Upper lobe of left lung (tissue), 4 donors: ENCODE results near the gene PADI4.

Experiments used
- POLR2AphosphoS5 ChIP-seq, 2 donors: sonication (generic); formaldehyde crosslinking; IDR thresholded peaks; one replicate each; pipeline ENCODE4 v1.5.1; 2017; ENCODE audit warnings: antibody characterized with exemption in 2 of 2
- TF ChIP-seq, protein P1 (sequence below), 6 experiments: fragments of 450-650 bp in 4 of 6; fragments of 200-600 bp in 2 of 6; sonication (generic) in 2 of 6; IDR thresholded peaks; one replicate each; pipeline ENCODE4 v1.5.1; 2016 to 2019; ENCODE audit warnings: antibody characterized with exemption in 6 of 6

DNA sequence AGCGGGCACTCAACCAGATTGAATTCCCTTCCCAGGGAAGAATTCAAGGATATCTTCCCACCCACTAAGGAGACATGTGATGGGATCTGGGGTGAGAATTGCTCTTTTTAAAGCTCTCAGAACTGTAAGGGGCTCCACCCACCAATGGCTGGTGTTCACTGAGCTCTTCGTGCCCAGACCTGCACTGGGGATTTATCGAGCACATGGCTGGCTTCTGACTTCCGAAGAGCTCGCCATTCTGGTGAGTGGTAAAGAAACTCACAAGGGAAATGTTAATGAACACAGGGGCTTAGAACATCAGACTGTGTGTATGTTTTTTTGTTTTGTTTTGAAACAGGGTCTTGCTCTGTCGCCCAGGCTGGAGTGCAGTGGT, 49.3 kb upstream of the PADI4 start:
- TF ChIP-seq, protein P1, sequence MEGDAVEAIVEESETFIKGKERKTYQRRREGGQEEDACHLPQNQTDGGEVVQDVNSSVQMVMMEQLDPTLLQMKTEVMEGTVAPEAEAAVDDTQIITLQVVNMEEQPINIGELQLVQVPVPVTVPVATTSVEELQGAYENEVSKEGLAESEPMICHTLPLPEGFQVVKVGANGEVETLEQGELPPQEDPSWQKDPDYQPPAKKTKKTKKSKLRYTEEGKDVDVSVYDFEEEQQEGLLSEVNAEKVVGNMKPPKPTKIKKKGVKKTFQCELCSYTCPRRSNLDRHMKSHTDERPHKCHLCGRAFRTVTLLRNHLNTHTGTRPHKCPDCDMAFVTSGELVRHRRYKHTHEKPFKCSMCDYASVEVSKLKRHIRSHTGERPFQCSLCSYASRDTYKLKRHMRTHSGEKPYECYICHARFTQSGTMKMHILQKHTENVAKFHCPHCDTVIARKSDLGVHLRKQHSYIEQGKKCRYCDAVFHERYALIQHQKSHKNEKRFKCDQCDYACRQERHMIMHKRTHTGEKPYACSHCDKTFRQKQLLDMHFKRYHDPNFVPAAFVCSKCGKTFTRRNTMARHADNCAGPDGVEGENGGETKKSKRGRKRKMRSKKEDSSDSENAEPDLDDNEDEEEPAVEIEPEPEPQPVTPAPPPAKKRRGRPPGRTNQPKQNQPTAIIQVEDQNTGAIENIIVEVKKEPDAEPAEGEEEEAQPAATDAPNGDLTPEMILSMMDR (IDR thresholded peaks at IDR 0.05), result no peak
- TF ChIP-seq POLR2AphosphoS5 (IDR thresholded peaks at IDR 0.05), result no peak
